ENCODE measurements around the gene RPGR.

Gene RPGR

GRCh38 chrX:38256019-38256418 lies 71.3 kb downstream of the RPGR start:
- Histone ChIP-seq H3K4me3 (replicated peaks; ENCODE audit: insufficient read depth, low read length) (no peak overlapping the region), H3K27me3 (ENCODE audit: insufficient read depth, poor library complexity, severe bottlenecking) (no peaks in the 10 kb centered on the region), H3K27ac (replicated peaks) (no peak overlapping the region)
- TF ChIP-seq REST (IDR thresholded peaks at IDR 0.05; ENCODE audit: insufficient replicate concordance, low read depth): no peak
- TF ChIP-seq, protein P1, sequence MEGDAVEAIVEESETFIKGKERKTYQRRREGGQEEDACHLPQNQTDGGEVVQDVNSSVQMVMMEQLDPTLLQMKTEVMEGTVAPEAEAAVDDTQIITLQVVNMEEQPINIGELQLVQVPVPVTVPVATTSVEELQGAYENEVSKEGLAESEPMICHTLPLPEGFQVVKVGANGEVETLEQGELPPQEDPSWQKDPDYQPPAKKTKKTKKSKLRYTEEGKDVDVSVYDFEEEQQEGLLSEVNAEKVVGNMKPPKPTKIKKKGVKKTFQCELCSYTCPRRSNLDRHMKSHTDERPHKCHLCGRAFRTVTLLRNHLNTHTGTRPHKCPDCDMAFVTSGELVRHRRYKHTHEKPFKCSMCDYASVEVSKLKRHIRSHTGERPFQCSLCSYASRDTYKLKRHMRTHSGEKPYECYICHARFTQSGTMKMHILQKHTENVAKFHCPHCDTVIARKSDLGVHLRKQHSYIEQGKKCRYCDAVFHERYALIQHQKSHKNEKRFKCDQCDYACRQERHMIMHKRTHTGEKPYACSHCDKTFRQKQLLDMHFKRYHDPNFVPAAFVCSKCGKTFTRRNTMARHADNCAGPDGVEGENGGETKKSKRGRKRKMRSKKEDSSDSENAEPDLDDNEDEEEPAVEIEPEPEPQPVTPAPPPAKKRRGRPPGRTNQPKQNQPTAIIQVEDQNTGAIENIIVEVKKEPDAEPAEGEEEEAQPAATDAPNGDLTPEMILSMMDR (IDR thresholded peaks at IDR 0.05; ENCODE audit: insufficient read depth, low read length): no peak
- no peak for DNase-seq (ENCODE audit: low read depth in 1 of 2, low spot score in 1 of 2)

GRCh38 chrX:38249965-38250364 lies 77.3 kb downstream of the RPGR start:
- H3K27me3 ChIP-seq (ENCODE audit: insufficient read depth, poor library complexity, severe bottlenecking): no peaks in the 10 kb centered on the region
- H3K27ac ChIP-seq (replicated peaks): no peak overlapping the region
- no peak overlapping the region for H3K4me3 ChIP-seq (replicated peaks; ENCODE audit: insufficient read depth, low read length)
- no peak for DNase-seq (ENCODE audit: low read depth in 1 of 2, low spot score in 1 of 2)
- TF ChIP-seq POLR2AphosphoS5 (IDR thresholded peaks at IDR 0.05; ENCODE audit: low read depth) (no peak), SPI1 (IDR thresholded peaks at IDR 0.05; ENCODE audit: borderline replicate concordance, low read depth) (no peak), REST (IDR thresholded peaks at IDR 0.05; ENCODE audit: insufficient replicate concordance, low read depth) (no peak), GABPA (IDR thresholded peaks at IDR 0.05; ENCODE audit: low read depth) (no peak)
- TF ChIP-seq, protein P1 (IDR thresholded peaks at IDR 0.05; ENCODE audit: insufficient read depth, low read length): no peak

DNA sequence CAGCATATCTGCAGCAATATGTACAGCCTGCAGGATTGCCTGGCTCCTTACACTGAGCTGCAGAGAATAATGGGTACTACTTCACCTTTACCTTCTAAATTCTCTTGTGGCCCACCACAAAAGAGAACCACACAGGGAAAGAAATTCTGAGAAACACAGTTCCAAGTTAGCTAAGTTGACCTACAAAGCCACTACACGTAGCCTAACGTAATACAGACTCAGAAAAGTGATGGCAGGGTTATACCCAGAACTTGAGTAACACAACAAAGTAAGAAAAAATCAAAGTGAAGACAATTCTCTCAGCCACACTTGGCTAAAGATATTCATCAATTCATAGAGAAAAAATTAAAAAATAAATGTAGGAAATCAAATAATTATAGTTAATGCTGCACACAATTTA lies 80.3 kb downstream of the RPGR start:
- TF ChIP-seq, protein P1 (IDR thresholded peaks at IDR 0.05; ENCODE audit: insufficient read depth, low read length): no peak

GRCh38 chrX:38240541-38240940 lies 86.8 kb downstream of the RPGR start:
- no peak overlapping the region for H3K27ac ChIP-seq (replicated peaks)
- DNase-seq (ENCODE audit: low read depth in 1 of 2, low spot score in 1 of 2): no peak
- no peak for TF ChIP-seq SPI1 (IDR thresholded peaks at IDR 0.05; ENCODE audit: borderline replicate concordance, low read depth)
- TF ChIP-seq REST (IDR thresholded peaks at IDR 0.05; ENCODE audit: insufficient replicate concordance, low read depth): no peak
- no peak overlapping the region for H3K4me3 ChIP-seq (replicated peaks; ENCODE audit: insufficient read depth, low read length)
- no peaks in the 10 kb centered on the region for H3K27me3 ChIP-seq (ENCODE audit: insufficient read depth, poor library complexity, severe bottlenecking)

More for the DNA sequence above, 80.3 kb downstream of the RPGR start:
- no peak overlapping the region for H3K27ac ChIP-seq (replicated peaks)
- no peaks in the 10 kb centered on the region for H3K27me3 ChIP-seq (ENCODE audit: insufficient read depth, poor library complexity, severe bottlenecking)
- no peak for DNase-seq (ENCODE audit: low read depth in 1 of 2, low spot score in 1 of 2)
- no peak overlapping the region for H3K4me3 ChIP-seq (replicated peaks; ENCODE audit: insufficient read depth, low read length)

Data from HL-60 (cell line).